Renal pelvis (tissue), 4 donors: ENCODE results near the gene MBTPS1. TPM values are rescaled to one million over a fixed set of nuclear protein-coding genes. Genes with fewer than 3 reads are reported as not detected.

Experiments used
- DNase-seq: peaks from one replicate; pipeline ENCODE4 v3.0.0-alpha.2; 2013
- polyA plus RNA-seq, 3 donors: library from polyadenylated mRNA; unstranded; fragments of 120-200 nt; gene quantifications; one replicate each; pipeline ENCODE4 v1.2.1, GENCODE V29; 2013; ENCODE audit not compliant: insufficient read length in 3 of 3

MBTPS1 gene
- polyA plus RNA-seq, 3 donors: 108 to 118 (median 117) TPM

DNA sequence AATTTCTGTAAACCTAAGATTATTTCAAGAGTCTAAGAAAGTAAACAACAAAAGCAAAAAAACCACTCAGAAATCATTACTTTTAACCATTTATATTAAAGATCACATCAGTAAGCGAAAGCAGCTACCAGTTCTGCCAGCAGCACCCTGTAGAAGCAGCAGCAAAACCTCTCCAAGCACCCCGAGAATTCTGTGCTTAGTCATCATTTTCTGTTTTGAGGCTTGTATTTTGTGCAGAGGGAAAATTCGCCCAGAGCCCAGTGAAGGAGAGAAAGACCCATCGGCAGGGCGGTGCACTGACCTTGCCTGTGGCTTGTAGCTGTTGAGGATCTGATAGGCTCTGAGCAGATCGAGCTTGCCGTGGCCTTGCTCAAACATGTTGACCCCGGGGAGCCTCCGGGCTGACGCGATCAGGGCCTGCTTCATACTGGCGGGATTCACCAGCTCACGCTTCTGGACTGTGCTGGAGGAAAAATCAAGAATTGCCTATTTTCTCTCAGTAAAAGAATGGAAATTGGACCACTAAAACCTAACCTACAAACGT lies 35.2 kb downstream of the MBTPS1 start:
- DNase-seq: no peak

DNA sequence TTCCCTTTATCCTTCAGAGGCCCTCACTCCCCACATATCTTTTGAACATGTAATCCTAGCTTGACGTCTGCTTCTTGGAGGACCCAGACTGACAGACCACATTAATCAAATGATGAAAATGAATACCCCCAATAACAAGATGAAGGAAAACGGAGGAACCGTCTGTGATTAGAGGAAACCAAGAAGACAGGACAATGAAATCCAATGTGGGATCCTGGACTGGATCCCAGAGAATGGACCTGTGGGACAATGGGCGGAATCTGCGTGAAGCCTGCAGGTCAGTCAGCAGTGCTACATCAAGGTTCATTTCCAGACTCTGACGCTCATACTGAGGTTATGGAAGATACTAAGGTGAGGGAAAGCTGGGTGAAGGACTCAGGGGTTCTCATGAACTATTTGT lies 35.9 kb downstream of the MBTPS1 start:
- DNase-seq: no peak

DNA sequence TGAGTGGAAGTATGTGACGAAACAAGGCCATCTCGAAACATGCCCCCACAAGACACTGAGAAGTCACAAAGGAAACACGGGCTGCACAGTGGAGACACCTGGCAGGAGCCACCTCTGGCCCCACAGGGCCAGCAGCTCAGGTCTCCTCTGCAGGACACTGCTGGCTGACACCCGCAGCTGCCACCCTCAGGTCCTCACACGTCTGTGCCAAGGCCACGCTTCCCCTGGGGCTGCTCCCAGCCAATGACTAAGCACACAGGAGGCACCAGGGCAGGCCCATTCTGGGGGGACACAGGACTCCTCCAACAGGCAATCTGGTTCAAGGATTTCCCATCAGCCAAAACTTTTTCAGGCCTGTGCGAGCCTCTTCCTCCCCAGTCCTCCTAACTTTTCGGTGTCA lies 36.4 kb downstream of the MBTPS1 start:
- no peak for DNase-seq

DNA sequence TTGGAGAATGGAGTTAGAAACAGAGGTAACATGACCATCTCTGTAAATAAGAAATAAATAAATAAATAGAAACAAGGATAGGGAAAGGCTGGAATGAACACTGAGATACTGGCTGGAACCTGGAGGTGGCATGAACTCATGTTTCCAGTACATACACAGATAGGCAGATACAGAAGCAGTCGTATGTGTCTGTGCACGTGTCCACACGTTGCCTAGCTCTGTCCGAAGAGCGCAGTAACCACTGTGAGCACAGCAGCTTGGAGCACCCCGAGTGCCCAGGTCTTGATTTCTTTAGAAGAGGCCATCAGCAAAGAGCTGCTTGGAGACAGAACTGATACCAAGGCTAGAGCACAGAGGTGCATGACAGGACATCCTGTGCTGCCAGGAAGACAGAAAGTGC lies 37.1 kb downstream of the MBTPS1 start:
- no peak for DNase-seq

DNA sequence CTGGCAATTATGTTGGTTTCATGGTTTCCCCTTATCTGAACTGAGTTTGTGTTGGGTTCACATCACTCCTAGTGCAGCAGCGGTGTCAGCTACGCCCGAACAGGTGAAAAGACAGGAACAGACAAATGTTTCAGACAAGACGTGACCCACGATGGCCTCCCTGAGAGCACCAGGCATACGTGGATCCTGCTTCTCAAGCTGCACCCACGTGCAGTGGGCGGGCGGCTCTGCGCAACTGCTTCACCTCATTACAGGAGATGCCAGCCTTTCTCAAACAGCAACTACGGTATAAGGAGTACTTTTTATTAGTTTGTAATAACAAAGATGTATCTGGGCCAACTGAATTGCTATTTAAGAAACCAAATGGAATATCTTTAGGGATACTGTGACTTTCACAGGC lies 41.4 kb downstream of the MBTPS1 start:
- DNase-seq: no peak

DNA sequence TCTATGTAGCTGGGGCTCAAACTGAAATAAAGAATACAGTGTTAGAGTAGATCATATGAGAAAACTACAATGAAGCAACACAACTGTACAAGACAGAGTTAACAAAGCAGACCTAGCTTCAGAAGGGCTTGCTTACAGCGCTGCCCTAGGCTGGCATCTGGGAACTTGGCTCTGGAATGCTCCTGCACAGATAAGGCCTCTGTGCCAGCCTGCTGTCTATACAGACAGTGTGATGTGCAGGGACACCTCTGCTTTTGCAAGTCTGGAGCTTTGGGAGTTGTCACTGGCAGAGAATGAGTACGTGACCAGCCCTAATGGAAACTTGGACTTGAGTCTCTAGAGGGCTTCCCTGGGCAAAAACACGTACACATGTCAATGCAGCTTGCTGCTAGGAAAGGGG lies 42.0 kb downstream of the MBTPS1 start:
- DNase-seq: no peak

DNA sequence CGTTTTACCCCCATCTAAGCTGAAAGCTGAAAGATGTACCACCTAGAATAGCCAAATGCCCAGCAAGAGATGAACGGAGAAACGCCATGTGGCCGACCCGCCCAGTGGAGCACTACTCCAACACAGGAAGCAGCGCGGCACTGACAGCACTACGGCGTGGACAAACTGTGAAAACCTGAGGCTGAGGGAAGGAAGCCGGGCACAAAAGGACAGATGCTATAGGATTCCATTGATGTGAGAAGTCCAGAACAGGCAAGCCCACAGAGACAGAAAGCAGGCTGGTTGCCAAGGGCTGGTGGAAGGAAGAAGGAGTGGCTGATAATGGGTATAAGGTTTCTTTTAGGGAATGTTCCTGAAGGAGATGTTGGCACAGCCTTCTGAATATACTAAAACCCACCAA lies 44.7 kb downstream of the MBTPS1 start:
- no peak for DNase-seq

DNA sequence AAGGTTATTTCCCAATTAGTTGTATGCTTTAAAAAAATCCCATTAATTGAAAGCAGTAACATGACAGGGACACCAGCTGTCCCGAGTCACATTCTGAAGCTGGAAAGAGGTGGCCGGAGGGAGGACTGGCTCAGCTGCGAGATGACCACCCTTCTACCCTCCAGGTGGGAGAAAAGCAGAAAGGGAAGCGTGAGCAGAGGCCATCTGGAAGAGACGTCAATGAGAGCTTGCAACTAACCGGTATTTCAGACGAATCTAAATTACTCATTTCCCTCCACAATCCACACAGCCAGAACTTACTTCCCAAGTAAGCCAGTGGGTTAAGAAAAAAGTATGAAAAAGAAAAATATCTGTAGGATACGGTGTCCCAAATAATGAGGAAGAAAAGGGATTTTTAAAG lies 45.6 kb downstream of the MBTPS1 start:
- no peak for DNase-seq

DNA sequence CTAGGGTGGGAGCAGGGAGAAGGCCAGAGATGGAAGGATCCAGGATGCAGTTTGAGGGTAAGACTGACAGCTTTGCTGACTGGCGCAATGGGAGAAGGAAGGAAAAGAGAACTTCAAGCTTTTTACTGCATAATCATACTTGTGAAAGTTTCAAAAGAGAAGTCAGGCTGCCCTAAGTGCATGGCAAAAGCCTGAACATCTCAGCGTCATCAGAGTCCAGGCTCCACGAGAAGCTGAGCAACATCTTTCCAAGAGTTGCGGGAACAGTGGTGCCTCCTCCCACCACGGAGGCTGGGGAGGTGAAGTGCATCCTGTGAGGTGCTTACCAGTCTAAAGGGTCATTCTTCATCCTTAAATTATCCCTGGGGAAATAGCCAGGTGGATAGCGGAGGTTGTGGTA lies 47.2 kb downstream of the MBTPS1 start:
- no peak for DNase-seq

DNA sequence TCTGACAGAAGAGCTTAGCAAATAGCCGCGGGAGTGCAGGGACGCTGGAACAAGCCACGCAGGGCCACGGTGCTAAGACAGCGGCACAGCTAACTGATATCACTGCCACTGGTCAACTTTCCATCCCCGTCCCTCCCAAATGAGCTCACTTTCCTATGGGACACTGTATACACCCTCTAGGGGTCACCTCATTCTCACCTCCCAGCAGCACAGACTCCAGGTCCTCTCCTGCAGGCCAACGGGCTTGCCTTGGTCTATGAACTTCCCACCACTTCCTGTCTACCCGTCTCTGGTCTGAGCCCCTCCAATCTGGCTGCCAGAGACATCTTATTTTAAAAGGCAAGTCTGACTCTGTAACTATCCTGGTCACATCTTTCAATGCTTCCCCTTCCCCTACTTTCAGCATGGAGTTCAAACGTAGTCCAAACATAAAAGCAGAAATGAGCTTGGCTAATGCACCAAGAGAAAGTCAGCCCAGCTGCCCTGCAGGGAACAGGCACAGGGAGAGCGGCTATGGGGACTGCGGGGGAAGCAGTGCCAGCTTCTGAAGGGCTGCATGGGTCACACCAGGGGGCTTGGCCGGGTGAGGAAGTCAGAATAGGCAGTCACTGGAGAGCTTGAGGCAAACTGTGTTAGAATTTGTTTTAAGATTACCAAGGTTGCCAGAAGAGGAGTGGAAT lies 47.8 kb downstream of the MBTPS1 start:
- no peak for DNase-seq

DNA sequence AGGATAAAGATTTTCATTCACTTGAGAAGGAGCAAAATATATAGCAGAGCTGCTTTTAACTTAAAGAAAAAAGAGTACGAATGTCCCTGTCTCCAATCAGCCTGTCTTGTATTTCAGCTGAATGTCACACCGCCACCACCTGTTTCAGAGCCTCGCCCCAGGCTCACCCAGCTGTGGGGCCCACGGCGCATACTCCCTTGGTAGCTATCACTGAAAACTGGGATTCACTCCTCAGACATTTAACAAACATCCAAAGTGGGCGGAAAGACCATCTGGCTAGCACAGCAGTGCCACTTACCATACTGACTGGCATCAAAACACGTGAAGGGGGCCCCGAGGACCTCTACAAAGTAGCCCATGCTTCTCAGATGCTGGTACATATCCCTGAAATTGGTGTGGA lies 48.7 kb downstream of the MBTPS1 start:
- no peak for DNase-seq

DNA sequence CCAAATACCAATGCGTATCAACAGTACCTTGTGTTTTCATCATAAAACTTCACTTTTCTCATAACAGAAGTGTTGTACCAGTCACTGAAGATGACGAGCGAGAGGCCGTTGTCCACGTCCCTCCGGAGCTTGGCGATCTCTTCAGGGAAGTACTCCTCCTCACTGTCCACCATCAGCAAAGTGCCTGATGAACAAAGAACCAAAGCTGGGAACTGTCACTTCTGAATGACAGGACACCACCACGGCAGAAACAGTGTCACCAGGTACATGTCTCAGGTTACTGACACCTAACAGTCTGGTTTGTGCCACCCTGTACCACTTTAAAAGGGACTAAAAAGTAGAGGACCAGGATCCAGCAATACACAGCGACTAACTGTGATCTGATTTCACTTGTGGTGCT lies 49.1 kb downstream of the MBTPS1 start:
- no peak for DNase-seq

DNA sequence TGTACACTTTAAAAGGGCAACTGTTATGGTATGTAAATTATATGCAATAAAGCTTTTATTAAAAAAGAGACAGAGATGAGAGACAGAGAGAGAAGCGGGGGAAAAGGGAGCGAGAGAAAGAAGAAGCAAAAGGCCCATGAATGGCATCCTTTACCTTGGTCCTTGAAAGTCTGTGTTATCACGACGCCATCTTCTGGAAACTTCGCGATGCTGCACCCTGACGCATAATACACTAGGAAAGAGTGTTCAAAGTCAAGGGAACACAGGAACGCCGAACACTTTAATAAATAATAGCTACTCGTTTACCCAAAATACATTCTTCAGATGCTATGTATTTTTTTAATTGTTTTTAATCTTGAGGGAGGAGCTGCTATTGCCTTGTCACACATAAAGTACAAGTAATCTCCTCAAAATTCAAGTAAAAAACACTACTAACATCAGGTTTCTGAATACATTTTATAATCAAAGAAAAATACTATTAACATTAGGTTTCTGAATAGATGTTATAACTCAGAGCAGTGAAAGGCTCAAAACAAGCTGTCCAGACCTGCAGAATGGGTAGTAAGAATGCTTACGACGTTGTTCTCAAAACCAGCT lies 51.1 kb downstream of the MBTPS1 start:
- DNase-seq: peak; percentile 49

DNA sequence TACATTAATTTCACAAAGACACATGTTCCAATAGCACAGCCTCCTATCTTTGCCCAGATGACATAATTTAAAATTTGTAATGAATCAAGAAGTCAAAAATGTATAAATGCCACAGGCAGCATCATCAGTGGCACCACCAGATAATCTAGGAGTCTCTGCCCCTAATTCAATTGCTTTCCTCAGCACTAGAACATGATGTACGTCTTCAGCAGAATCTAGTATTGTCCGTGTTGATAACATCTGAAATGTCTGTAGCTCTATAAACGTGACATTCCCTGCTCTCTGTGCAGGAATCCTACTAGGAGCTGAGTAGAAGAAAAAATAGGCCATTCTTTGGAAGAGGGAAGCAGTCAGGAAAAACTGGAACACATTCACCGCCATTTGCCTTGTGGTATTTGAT lies 52.8 kb downstream of the MBTPS1 start:
- no peak for DNase-seq

DNA sequence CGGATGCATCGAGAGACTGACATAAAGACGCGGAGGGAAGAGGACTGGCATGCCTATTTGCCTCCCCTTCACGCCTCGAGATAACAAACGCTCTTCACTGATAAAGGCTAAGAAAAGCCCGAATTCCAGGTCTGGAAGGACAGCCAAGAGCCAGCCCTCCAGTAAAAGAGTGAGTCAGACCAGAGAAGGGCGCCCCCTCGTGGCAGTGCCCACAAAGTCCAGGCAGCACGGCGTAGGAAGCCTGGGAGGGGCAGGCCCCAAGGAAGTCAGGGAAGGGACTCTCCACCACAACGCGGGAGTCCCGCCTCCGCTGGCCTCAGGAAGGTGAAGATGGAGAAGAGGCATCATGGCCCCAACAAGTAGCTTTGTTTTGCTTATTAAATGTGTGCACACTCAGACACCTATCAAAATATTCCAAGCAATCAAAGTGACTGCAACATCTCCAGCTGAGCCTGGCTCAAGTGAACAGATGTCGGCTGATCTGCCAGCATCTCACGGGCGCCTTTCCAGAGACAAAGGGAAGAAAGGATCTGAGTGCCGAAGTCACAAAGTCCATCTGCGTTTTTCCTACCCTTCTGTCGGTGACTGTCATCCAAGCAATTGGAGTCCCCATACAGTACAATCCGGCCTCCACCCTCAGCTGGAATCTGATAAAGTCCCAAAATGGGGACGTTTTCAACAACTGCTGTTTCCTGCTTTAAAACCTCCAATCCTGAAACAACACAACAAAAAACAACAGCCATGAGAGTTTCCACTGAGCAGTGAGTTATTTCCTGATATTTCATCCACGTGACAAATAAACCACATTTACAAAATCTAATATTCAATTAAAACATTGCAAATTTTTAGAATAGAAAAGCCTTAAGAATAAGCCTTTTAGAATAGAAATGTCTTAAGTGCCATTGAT lies 53.8 kb downstream of the MBTPS1 start:
- peak; percentile 40 for DNase-seq

DNA sequence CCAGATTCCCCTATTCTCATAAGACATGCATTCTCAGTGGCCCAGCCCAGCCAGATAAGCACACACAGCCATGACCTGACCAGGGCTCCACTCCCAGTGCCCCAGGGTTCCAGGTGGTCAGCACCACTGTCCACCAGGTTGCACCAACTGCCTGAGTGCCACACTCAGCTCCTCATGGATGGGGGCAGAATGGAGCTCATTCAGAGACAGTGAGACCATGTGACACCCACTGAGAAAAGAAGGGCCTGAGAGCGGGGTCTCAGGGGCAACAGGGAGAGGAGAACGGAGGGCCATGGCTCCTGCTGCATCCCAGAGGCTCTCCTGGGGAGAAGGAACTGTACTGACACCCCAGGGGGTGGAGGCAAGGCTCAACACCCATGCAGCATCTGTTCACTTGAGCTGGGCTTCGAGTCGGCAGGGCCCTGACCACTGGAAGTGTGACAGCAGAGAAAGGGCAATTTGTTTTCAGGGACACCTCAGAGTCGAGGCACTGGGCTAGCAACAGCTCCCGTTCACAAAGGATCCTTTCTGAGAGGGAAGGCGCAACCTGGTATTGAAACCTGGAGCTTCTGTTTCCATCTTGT lies 55.4 kb downstream of the MBTPS1 start:
- no peak for DNase-seq

DNA sequence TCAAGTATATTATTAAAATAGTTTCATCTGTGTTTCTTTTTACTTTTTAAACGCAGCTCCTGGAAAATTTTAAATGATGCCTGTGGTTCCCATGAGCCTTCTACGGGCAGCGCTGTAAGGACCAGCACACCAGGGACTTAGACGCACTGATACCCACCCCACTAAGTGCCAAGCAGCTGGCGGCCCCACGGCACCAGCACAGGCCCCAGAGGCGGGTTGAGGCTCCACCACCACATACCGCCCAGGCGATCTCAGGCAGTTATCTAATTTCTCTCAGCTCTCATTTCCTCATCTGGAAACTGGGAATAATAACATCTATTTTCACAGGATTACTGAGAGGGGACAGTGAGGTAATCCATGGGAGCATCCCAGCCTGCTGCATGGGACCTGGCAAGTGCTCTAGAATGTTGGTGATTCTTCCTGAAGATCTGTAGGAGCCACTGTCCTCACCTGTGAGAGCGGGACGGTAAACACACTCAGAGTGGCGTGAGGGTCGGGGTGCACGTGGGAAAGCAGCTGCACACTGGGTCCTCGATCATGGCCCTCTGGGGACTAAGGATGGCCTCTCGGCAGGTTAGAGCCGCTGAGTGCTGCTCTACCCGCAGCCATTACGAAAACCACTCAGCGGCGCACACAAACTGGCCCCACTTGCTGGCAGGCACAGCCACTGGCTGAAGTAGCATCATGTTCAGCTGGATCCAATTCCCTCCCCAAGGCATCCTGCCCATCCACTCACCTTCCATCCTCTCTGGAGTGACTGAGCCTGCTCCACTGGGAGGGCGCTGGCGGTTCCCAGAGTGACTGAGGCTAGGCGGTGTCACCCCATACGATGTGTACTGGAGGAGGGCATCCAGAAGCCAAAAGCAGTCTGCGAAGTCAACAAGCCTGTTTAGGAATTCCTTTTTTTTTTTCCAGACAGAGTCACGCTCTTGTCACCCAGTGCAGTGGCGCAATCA lies 56.5 kb downstream of the MBTPS1 start:
- no peak for DNase-seq

DNA sequence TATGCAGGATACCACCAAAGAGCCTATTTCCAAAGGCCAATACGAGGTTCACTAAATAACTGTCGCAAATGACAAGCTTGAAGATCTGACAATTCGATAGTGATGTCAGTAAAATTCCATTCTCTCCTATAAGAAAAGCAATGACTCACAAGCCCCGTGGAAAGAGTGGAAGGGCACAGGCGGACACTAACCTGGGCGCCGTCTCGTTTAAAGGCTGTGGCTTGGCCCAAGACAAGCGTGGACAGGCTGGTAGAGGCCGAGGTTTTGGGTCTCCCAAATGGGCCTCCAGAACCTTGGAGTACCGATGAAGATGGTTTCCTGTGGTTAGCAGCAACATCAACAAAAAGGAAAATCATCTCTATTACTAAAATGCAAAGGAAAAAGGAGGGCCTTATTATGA lies 57.6 kb downstream of the MBTPS1 start:
- no peak for DNase-seq

DNA sequence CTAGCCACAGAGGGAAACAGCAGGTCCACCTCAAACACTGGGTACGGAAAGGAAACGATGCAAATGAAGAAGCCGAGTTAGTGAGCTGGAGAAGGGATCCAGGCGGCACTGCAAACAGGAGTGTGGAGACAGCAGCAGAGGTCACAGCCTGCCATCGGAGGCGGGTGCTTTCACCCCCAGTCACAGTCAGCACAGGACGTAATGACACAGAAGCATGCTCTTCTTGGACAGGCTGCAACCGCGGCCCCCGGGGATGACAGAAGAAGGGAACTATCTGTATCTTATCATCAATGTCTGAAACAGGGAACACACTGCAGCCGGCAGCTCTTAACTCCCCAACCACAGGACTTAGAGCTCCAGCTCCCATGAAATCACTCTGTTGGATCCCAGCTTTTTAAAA lies 58.1 kb downstream of the MBTPS1 start:
- no peak for DNase-seq

DNA sequence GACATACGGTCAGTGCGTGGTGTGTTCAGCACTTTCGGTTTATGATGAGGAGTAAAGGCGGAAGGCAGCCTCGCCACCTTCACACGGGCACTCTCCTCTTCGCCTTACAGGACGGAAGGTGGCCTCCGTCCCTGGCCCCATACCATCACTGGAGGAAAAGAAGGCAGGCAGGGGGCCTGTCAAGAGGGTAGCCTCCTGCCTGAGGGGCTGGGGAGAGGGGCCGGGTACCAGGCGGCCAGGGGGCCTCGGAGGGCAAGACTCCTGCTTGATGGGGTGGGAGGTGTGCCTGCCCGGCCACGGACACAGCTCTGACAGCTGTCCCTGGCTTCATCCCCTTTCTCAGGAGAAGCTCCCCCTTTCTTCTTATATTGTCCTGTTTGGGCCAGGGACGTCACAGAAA lies 58.5 kb downstream of the MBTPS1 start:
- no peak for DNase-seq

DNA sequence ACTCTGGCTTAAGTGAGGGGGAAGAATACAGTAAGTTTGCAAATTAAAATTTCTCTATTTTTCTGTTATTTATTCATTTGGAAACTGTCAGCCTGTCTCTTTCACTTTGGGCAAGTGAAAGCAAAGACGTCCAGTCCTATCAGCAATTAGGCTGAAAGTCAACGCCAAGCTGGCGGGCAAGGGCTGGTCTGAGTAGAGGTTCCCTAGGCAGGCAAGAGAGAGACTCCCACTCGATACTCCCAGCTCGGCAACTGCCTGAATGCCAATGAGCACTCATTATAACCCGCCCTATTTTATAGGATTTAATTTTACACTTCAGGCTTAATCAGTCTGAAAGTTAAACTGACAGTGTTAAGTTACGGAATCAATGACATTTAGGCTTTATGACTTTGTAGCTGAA lies 59.8 kb downstream of the MBTPS1 start:
- no peak for DNase-seq
